ACHN (cell line): Measurements from ENCODE around the gene FOXP1.
A peak's percentile ranks its signal among the peaks of the same experiment; 100 is the strongest.

Experiments used
- DNase-seq: peaks from one replicate; pipeline ENCODE4 v3.0.0-alpha.2; 2015
- in situ Hi-C: cut with HindIII; loops from 2 replicates; pipeline ENCODE4 v1.10.0; 2017; ENCODE audit warnings: low sequenced_read_pairs, low pct_ligation_motif_present, low pct_unique_long_range_greater_than_20kb

Gene FOXP1

DNA sequence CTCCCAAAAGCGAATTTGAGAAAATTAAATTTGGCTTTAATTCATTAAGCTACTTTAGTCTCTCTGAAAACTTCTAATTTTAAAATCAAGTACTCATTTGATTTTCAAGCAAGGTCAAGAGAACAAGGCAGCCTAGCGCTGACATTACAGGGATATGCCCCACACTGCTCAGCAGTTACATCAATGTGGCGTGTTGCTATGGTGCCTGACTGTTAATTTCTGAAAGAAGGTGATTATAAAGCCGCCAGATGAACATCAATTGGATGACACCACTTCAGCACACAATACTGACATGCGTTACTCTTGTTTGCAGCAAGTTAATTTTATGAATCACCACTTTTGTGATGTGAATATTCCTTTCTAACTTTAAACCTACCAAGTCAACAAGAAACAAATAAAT, 284.4 kb downstream of the FOXP1 start:
- in situ Hi-C loops = no loop called here
- DNase-seq = no peak

DNA sequence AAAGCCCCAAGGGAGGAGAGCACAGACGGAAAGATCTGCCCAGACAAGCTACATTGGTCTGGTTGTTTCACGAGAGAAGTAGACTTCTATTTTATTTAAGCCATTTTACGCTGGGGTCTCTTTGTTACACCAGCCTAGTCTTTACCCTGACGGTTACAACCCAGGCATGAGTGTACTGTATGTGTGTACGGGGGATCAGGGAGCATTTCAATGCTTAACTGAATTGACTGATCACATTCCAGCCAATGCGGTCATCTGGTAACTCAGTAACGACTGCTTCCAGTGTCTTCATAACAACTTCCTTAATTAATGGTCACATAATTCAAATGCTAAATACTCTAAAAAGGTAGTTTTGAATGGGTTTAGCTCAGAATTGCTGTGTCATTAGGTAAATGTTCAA, 288.6 kb downstream of the FOXP1 start:
- in situ Hi-C loops = no loop called here
- no peak for DNase-seq

DNA sequence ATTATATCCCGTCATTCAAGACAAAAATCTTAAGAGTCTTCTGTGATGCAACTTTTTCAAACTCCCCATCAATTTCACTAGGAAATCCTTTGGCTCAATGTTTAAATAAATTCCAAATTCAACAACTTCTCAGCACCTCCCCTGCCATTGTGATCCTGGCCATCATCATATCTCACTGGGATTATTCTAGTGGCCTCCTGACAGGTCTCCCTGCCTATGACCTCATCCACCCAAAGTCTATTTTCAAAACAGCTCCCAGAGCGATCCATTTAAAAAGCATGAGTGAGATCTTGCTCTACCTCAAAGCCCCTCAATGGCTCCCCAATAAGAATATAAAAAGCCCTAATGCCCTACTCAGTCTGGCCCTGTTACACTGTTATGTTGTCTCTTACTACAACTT, 293.2 kb downstream of the FOXP1 start:
- in situ Hi-C loops = no loop called here
- DNase-seq = no peak

DNA sequence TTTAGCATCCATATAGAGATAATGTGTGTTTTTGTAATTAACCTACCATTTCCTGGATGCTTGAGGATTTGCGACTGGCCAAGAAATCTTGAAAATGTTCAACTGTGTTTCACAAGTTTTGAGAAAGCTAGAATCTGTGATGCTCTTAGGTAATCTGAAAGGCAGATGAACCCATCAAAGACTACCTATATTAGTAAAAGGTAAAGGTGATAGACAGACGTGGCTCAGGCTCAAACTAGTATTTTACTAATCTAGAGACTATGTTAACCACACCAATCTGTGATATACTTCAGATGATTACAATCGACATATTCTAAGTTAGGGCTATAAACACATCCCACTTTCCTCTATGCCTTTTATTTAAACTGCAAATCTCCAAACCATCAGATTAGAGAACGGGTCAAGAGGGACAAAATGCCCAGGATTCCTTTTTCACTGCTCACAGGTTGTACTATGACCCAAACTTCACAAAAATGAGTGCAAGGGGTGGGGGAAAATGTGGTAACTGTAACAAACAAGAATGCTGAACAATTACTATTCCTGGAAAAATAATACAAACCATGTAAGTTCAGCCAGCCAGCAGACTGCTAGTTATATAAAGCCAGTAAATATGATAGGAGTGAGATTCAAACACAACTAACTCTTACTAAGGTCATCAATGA, 295.1 kb downstream of the FOXP1 start:
- in situ Hi-C loops = no loop called here
- DNase-seq = no peak

DNA sequence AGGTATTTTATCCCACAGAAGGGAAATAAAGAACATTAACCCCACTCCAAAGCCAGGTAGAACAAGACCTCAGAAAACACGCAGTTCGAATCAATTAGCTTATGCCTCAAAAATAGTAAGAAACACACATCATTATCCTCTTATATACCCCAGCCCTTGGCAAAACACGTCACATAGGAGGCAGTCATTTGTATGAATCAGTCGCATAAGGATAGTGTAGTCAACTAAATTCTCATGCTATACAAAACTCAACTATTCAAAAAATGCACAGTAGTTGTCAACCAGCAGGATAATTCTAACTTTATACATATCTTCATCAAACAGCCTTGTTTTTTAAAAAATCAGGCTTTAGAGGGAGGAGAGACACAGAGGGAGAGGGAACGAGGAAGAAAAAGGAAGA, 298.4 kb downstream of the FOXP1 start:
- in situ Hi-C loops = no loop called here
- DNase-seq = no peak

DNA sequence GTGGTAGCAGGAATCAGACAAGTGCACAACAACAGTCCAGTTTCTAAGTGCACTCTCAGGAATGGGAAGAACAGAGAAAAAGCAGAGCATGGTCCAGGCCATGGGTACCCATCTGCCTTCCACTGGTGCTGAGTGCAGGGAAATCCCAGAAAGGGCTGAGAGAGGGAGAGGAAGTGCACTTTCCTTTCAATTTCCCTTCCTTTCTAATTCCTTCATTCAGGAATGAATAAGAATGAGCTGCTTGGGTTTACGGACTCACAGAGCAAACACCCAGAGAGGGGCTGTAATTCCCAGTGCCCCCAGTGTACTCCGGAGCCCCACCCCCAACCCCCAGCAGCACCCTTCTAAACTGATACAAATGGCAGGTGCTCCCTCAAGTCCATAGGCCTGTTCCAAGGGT, 300.6 kb downstream of the FOXP1 start:
- DNase-seq = no peak
- in situ Hi-C loops = no loop called here

DNA sequence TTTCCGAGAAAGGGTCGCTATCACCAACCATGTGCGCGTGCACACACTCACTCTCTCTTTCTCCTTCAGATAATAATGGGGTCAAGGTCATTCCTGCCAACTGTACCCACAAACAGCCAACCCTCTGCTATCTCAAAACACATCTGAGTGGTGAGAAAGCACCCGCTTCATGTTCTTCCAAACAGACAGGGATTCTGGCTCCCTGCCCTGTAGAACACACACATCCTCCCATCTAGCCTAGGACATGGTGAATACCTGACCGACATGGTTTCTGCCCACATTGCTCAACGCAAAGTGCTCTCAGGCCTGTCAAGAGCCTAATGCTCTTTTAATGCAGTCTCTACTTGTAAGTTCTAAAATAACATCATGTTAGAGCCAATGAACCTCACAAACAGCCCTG, 302.2 kb downstream of the FOXP1 start:
- in situ Hi-C loops = no loop called here
- DNase-seq = no peak

DNA sequence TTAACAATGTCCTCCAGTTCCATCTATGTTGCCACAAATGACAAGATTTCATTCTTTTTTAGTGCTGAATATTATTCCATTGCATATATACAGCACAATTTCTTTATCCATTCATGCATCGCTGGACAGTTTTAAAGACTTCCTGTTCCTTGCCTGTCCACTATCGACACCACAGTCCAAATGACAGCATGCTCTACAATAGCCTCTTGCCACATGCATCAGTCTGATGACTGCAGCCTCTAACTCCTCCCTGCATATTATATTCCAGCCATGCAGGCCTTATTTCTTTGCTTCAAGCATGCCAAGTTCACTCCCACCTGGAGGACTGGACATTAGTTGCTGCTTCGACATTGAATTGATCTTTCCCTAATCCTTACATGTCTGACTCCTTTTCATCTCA, 306.2 kb downstream of the FOXP1 start:
- no peak for DNase-seq
- in situ Hi-C loops = no loop called here

DNA sequence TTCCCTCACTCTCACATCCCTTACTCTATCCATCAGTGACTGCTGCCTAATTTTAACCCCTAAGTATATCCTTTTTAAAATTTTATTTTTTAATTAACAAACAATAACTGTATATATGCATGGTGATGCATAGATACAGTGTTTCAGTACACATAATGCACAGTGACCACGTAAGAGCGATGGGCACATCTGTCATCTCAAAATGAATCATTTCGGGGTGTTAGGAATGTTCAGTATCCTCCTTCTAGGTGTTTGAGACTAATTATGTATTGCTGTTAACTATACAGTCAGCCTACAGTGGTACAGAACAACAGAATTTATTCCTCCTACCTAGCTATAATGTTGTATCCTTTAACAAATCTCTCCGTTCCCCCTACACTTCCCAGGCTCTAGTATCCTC, 307.0 kb downstream of the FOXP1 start:
- in situ Hi-C loops = no loop called here
- DNase-seq = no peak

DNA sequence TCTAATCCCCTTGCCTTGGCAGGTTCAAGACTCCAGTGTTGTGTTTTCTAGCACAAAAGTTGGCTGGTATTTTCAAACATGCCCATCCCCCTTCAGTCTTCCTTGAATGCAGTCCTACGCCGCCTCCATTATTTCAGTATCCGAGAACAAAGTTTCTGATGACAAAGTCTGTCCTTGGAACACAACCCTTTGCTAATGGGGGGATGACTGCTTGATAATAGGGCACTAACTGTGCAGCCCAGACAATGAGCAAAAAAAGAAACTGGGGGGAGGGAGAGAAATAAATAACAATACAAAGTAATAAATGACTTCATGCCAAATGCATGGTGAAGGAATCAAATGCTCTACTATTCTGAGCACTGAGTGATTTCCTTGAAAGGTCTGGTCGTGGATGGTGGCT, 310.1 kb downstream of the FOXP1 start:
- in situ Hi-C loops = no loop called here
- DNase-seq = no peak

DNA sequence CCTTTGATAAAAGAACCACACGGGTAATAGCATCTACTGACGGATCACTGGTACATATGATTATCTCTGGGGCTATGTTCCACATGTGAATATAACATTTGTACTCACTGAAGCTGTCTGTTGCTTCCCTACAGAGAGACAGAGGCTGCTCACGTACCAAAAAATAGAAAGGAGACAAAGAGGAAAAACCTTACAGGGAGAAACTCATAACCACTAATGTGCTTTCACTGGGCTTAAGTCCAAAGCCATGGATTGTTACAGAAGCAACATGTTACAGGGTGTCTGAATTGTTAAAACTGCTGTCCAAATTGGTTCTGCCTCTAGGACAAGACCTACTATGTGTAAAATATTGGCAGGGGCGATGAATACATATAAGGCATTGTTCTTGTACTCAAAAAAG, 311.9 kb downstream of the FOXP1 start:
- in situ Hi-C loops = no loop called here

DNA sequence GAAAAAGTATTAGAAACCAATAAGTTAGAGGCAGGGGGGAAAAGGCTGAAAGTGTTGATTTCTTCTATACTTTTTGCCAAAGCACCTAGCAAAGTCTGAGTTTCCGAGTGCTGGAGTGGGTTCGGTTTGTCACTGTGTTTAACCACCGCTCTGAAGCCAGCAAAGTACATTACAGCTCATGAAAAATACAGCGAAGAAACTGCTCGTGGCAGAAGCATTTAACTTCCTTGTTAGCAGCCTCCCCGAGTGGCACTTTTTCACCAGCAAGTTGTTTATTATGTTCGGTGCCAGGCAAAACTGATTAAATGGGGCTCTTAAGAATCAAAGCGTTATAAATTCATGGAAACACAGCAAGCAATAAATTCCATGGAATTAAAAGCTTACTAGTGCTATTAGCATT, 313.6 kb downstream of the FOXP1 start:
- DNase-seq = no peak
- in situ Hi-C loops = no loop called here

More for the DNA sequence above, 311.9 kb downstream of the FOXP1 start:
- no peak for DNase-seq

DNA sequence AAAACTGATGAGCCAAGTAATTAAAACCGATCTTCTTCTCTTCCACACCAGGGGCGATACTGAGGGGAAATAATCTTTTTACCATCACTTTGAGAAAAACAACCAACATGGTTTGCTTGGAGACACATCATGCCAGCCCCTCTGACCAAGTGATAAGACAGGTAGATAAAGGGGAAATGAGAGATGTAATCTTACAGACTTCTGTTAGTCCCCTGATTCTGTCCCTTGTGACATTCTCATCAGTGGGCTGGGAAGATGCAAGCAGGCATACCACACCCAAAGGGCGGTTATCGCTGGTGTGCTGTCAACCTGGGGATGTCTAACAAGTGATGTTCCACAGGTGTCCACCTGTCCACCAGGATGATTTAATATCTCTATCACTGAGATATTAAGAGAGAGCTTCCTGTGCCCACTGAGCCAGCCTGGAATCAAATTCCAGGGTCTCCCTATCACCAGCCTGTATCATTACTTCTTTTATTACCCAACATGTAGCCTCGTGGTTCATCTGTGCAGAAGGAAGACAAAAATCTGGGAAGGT, 315.0 kb downstream of the FOXP1 start:
- in situ Hi-C loops = no loop called here
- DNase-seq = no peak

DNA sequence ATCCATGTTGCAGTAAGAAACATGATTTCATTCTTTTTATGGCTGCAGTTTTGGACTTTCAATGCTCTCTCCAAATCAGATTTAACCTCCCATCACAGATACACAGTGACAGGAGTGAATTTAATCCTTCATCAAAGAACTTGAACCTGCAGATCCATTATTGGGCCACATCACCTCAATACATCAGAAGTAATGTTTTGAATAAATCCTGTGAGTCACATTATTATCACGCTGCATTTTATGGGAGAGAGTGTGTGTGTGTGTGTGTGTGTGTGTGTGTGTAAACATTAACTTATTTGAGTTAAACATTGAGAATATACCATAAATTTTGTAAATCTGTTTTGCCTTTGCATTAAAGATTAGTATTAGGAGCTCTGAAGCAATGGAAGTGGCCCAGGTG, 316.7 kb downstream of the FOXP1 start:
- in situ Hi-C loops = no loop called here
- no peak for DNase-seq

DNA sequence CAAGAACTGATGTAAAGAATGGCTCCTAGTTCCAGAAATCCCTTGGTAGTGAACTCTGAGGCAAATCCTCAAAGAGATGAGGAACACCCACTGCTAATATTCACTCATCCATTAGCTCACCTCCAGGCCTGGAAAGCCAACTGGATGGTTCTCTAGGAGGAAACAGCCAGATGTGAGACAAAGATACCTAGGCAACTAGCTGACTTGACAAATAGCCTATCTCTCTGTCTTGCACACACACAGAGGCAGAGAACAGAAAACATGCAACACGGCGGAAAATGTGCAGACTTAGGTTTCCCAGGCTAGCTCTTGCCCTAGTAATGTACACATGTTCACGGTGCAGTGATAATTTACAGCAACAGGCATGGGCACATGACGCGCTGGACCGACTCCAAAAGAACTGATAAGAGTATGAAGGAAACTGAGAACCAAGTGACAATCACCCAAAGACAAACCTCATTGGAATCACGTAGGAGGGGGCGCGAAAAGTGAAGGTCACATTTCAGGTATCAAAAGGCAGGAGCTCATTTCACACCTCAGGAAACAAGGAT, 318.1 kb downstream of the FOXP1 start:
- in situ Hi-C loops = no loop called here
- no peak for DNase-seq

DNA sequence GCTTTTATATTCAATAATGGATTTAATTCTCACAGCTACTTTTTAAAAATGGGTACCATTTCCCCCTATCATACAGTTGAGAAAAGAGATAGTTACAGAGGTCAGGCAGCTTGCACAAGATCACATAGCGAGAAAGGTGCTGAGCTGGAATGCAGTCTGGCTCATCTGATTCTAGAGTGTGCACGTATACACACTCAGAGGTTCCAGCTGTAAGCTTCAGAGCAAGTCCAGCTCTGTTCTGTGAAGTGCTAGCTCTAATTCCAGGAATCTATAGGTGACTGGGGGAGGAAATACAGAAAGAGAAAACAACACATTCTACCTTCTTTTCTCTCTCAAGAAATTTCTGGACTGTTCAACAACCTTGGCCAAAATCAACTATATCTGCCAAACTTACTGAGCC, 318.7 kb downstream of the FOXP1 start:
- no peak for DNase-seq
- in situ Hi-C loops = no loop called here

DNA sequence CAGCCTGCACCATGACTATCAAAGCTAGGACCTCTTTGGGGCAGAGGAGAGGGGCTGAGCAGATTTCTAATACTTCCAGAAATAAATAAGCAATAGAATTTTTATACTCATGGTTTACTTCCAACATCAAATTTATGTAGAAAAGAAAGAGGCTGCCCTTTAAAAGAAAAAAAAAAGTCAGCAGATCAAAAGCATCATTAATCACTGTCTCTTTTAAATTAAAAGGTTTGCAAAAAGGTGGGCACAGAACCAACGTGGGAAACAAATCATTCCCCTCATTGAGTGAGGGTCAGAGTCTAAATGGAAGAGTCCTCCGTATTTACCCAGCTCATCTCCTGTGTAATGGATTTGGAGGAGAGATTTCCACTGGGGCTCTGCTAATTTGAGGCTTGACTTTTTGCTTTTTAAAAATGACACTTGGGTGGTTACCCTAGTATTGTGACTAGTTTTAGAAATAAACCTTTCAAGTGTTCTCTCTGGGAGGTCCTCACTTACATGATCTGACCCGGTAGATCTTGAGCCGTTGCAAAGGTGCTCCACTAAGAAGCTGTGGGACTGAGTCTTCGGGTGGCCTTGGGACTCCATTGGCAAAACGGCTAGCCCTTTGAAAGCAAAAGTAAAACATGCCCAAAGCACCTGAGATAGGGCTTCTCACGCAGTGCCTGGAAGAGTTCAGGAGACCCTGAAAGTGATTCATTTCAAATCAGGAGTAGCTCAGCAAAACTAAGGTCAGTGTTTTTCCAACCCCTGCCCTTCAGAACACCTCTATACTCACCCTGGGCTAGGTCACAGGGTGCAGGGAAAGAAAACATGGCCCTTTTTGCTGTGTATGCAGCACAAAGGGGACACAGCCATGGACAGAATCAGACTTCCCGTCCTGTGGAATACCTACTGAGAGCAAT, 320.9 kb downstream of the FOXP1 start:
- no peak for DNase-seq
- in situ Hi-C loops = no loop called here

DNA sequence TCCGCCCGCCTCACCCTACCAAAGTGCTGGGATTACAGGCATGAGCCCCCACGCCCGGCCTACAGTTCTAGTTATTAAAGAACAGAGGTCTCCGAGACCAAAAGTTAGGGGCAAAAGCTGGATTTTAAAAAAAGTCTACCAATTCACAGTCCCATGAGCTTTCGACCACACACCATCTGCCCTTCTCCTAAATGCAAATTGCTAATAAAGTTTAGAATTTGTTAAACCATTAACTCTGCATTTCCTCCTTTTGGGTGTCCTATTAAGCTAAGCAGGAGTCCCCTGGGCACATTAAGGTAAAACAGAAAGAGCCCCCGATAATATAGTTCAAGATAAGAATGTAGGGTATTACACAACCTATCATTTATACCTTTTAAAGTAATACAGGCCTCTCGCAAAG, 322.7 kb downstream of the FOXP1 start:
- DNase-seq = no peak
- in situ Hi-C loops = no loop called here

DNA sequence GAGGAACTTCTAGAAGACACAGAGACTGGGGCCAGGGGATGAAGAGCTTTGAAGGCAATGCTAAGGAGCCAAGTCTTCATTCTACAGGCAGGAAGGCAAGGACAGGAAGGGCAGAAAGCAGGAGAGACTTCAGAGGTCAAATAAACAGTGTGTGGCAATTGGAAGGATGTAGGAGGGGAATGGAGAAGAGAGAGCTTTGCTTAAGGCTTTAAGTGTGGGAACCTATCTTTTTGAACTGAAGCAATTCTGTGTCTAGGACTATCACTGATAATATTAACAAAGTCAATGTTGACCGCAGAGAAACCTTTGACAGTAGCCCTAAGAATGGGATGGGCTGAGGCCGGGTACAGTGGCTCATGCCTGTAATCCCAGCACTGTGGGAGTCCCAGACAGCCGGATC, 325.0 kb downstream of the FOXP1 start:
- no peak for DNase-seq

DNA sequence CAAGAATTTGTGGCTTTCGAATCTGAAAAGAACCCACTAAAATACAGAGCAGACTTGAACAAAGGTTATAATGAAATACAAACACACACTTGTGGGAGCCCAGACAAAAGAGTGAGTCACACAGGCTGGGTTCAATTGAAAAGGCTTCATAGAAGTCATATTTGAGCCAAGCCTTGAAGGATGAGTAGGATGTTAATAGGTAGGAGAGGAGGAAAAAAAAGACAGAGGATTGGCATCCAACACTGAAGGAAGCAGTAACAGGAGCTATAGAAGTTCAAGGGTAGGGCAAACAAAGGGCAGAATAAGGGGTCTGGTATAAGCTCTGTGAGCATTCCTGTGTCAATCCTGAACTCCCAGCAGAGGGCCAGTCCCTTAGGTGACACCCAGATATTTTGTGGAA, 325.4 kb downstream of the FOXP1 start:
- peak; percentile 11 for DNase-seq
- in situ Hi-C loops = no loop called here

More for the DNA sequence above, 325.0 kb downstream of the FOXP1 start:
- in situ Hi-C loops = no loop called here
